T47D (cell line): ENCODE measurements around the gene FGF11.

ENCODE experiments used
- DNase-seq, 2 experiments: peaks; one replicate each; pipeline versions ENCODE4 v3.0.0 to v3.0.0-alpha.2; 2011 to 2012; ENCODE audit warnings: low read depth in 1 of 2, low spot score in 1 of 2
- JUND ChIP-seq: IDR thresholded peaks from 2 replicates; pipeline ENCODE4 v1.6.1; 2012; ENCODE audit warnings: low read depth
- in situ Hi-C: cut with HindIII; loops from 2 replicates; pipeline ENCODE4 v1.10.0; 2016; ENCODE audit warnings: low sequenced_read_pairs, low pct_unique_long_range_greater_than_20kb

The FGF11 gene

DNA sequence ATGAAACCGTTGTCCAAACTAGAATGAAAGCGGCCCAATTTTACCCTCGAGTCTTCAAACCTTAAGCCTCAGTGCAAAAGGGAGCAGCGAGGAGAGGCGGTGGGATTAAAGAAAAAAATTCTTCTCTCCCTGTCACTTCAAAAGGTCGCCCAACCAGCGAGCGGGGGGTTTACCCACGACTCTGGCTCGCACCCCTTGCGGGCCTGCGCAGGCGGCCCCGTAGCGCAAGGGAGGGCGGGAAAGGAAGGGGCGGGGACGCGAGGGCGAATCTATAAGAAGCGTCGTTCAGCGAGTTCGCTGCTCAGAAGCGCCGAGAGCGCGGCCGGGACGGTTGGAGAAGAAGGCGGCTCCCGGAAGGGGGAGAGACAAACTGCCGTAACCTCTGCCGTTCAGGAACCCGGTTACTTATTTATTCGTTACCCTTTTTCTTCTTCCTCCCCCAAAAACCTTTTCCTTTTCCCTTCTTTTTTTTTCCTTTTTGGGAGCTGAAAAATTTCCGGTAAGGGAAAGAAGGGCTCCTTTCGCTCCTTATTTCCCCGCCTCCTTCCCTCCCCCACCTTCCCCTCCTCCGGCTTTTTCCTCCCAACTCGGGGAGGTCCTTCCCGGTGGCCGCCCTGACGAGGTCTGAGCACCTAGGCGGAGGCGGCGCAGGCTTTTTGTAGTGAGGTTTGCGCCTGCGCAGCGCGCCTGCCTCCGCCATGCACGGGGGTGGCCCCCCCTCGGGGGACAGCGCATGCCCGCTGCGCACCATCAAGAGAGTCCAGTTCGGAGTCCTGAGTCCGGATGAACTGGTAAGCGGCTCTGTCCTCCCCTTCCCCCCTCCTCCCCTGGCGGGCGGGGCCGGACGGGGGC, 45.0 kb downstream of the FGF11 start, which contains the start of gene POLR2A:
Gene POLR2A (plus strand): TSS at position 300 of the 852 bp plus-strand sequence.
- no peak for TF ChIP-seq JUND
- DNase-seq = peak; percentile 79 to 97
- in situ Hi-C loops = no loop called here

DNA sequence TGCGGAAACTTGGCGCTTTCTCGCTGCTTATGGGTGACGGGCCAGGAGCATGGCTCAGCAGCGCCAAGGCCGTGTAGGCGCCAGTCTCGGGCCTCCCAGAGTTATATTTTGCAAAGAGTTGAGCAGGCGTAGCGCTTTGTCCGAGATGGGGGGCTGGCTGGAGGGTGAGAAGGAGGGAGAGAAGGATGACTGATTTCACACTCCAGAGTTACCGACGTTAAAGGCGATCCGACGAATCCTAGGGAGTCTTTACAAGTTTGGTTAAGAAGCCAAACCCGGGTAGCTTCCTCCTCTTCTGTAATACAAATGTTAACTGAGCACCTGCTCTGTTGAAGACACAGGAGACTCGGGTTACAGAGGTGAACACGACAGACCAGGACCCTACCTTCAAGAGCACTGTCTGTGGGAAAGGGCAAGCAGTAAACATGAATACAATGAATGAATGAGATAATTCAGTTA, 45.6 kb downstream of the FGF11 start:
- DNase-seq = no peak
- in situ Hi-C loops = no loop called here
- no peak for TF ChIP-seq JUND

DNA sequence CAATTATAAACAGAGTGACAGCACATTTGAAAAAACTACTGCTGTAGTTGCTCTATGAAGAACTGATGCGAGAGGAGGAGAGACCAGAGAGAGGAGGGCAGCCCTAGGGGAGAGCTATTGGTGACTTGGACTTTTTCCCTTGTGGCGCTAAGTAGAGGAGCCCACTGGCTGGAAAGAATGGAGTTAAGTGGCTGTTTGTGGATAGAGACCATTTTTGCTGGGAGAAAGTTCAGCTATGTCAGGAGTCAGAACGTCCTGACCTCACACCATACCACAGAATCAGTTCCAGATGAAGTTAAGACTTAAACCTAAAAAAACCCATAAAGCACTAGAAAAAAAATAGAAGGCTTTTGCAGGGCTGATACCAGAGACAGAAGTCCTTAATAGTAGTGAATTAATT, 46.9 kb downstream of the FGF11 start:
- no peak for DNase-seq
- no peak for TF ChIP-seq JUND
- in situ Hi-C loops = no loop called here

DNA sequence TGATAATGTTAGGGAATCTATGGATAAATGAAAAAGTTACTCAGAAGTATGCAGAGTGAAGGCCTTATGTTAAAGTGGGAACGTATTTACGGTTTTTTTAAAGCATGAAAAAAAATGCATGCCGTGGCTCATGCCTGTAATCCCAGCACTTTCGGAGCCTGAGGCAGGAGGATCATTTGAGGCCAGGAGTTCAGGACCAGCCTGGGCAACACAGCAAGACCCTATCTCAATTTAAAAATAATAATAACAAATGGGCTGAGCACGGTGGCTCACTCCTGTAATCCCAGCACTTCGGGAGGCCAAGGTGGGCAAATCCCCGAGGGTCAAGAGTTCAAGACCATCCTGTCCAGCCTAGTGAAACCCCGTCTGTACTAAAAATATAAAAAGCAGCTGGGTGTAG, 50.8 kb downstream of the FGF11 start:
- in situ Hi-C loops = no loop called here
- no peak for DNase-seq
- TF ChIP-seq JUND = no peak

DNA sequence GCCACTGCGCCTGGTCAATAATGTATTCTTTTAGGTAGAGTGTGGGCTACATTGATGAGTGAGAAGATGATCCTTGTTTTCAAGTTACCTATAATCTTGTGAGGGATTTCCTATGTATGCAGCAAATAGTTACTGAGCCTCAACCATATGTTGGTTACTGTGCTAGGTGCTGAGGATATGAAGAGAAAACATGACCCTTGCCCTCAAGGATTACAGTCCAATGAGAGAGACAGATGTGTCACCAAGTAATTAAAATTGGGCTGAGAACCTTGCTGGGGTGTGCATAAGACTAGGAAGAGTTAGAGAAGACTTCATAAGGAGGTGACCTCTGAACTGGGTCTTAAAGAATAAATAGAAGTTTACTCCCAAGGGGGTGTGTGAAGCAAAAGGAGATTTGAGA, 52.3 kb downstream of the FGF11 start:
- in situ Hi-C loops = no loop called here
- TF ChIP-seq JUND = no peak
- DNase-seq = no peak

DNA sequence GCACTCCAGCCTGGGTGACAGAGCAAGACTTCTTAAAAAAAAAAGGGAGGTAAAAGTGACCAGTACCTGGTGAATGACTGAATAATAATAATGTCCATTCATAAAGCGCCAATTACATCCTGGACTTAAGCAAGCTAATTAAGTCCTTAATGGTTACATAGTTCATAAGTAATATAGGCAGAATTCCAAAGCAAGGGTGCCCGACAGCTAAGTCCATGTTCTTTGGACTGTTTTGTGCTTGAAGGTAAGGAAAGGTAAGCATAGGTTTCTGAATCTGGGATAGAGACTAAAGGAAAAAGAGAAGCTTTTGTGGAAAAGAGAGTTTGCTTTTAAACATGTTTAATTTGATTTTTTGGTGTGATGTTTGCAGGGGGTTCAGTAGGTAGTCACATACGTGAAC, 54.6 kb downstream of the FGF11 start:
- TF ChIP-seq JUND = no peak
- DNase-seq = no peak
- in situ Hi-C loops = no loop called here
